ENCODE data around the gene LTBP1. TPM values are rescaled to one million over a fixed set of nuclear protein-coding genes. Genes with fewer than 3 reads are reported as not detected.

Gene LTBP1
- total RNA-seq, 2 experiments from 2014 or later: 0.06 TPM; not detected in 1

DNA sequence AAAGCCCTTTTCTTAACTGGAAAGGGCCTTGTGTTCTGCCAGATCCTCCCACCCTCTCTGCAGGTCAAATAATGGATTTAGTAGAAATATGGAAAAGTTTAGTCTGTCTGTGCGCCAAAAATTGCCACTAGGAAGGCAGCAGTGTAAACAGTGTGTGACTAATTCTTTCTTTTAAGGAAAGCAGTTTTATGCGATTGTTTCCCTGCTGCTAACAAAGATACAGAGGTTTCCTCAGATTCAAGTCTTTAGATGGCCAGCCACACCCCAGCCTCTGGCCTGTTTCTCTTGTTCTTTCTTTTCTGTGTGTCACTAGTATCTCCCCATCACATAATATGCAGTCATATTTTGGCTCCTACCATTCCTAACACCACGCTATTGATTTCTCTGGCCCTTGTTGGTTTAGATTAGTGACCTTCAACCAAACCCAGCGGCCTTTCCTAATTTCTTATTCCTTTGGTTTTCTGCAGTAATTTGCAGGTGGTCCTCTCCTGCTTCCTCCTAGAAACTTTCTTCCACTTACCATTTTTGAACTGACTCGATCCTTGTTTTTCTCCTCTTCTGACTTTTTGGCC lies 157.4 kb downstream of the LTBP1 start:
- Mint-ChIP-seq H3K27me3 (peaks cover 34% of the 10 kb centered on the region), H3K27ac (no peak overlapping the region), H3K4me1 (ENCODE audit: low read depth) (no peaks in the 10 kb centered on the region), H3K9me3 (no peaks in the 10 kb centered on the region), H3K36me3 (ENCODE audit: low read depth) (no peaks in the 10 kb centered on the region), H3K4me3 (no peak overlapping the region)
- H3K4me1 ChIP-seq (ENCODE audit: insufficient read depth, low read length): no peaks in the 10 kb centered on the region
- no peak for ATAC-seq (ENCODE audit: poor library complexity)
- ChIA-PET POLR2A (no interaction called here), CTCF (no interaction called here)
- no peaks in the 10 kb centered on the region for H3K36me3 ChIP-seq (ENCODE audit: insufficient read depth, low read length)
- H3K27ac ChIP-seq (ENCODE audit: low read depth in 1 of 2, low read length in 2 of 2): no peak overlapping the region
- H3K4me3 ChIP-seq (ENCODE audit: low read length): no peak overlapping the region
- no peak for DNase-seq
- no peaks in the 10 kb centered on the region for H3K9me3 ChIP-seq (ENCODE audit: control insufficient read depth in 1 of 2, insufficient read depth in 1 of 2, low read length in 2 of 2)
- intact Hi-C loops (cut with DNase I, micrococcal nuclease): no loop called here
- peaks cover 0 to 12% of the 10 kb centered on the region in 2 experiments for H3K27me3 ChIP-seq (ENCODE audit: control insufficient read depth in 1 of 2, insufficient read depth in 2 of 2, low read length in 2 of 2)
- TF ChIP-seq, protein P1, sequence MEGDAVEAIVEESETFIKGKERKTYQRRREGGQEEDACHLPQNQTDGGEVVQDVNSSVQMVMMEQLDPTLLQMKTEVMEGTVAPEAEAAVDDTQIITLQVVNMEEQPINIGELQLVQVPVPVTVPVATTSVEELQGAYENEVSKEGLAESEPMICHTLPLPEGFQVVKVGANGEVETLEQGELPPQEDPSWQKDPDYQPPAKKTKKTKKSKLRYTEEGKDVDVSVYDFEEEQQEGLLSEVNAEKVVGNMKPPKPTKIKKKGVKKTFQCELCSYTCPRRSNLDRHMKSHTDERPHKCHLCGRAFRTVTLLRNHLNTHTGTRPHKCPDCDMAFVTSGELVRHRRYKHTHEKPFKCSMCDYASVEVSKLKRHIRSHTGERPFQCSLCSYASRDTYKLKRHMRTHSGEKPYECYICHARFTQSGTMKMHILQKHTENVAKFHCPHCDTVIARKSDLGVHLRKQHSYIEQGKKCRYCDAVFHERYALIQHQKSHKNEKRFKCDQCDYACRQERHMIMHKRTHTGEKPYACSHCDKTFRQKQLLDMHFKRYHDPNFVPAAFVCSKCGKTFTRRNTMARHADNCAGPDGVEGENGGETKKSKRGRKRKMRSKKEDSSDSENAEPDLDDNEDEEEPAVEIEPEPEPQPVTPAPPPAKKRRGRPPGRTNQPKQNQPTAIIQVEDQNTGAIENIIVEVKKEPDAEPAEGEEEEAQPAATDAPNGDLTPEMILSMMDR (IDR thresholded peaks at IDR 0.05): no peak

DNA sequence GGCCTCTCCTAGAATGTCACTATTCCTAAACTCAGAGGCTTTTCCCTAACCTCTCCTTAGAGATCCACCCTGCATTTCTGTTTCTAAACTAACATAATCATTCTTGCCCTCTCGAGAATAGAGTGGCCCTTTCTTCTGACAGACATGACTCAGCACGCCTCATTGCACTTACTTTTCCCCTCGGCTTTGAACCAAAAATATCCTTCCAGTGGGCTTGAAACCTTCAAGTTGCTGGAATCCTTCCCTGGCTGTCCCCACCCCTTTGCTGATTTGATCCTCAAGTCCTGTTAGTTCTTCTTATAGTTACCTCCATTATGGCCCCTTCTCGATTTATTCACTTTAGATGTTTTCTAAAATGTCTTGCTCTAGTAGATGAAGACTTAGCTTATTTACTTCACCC lies 158.0 kb downstream of the LTBP1 start:
- intact Hi-C loops (cut with DNase I, micrococcal nuclease): no loop called here
- H3K36me3 Mint-ChIP-seq (ENCODE audit: low read depth): no peaks in the 10 kb centered on the region
- no peak for ATAC-seq (ENCODE audit: poor library complexity)

DNA sequence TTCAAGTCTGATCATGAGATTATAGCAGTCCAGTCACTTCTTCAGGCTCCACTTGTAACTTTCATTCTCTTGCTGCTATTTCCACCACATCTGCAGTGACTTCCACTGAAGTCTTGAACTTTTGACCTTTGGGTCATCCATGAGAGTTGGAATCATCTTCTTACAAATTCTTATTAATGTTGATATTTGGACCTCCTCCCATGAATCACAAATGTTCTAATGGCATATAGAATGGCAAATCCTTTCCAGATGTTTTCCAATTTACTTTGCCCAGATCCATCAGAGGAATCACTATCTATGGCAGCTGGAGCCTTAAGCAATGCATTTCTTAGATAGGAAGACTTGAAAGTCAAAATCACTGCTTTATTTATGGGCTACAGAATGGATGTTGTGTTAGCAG lies 159.4 kb downstream of the LTBP1 start:
- intact Hi-C loops (cut with DNase I, micrococcal nuclease): no loop called here

More for the DNA sequence above, 158.0 kb downstream of the LTBP1 start:
- no peak overlapping the region for H3K4me3 Mint-ChIP-seq
- H3K27me3 Mint-ChIP-seq: peaks cover 37% of the 10 kb centered on the region
- H3K4me1 Mint-ChIP-seq (ENCODE audit: low read depth): no peaks in the 10 kb centered on the region
- H3K4me3 ChIP-seq (ENCODE audit: low read length): no peak overlapping the region
- H3K9me3 Mint-ChIP-seq: no peaks in the 10 kb centered on the region
- ChIA-PET CTCF (no interaction called here), POLR2A (no interaction called here)
- no peak overlapping the region for H3K27ac Mint-ChIP-seq
- TF ChIP-seq, protein P1 (IDR thresholded peaks at IDR 0.05): no peak
- H3K36me3 ChIP-seq (ENCODE audit: insufficient read depth, low read length): no peaks in the 10 kb centered on the region
- peaks cover 0 to 14% of the 10 kb centered on the region in 2 experiments for H3K27me3 ChIP-seq (ENCODE audit: control insufficient read depth in 1 of 2, insufficient read depth in 2 of 2, low read length in 2 of 2)
- no peaks in the 10 kb centered on the region for H3K4me1 ChIP-seq (ENCODE audit: insufficient read depth, low read length)
- H3K27ac ChIP-seq (ENCODE audit: low read depth in 1 of 2, low read length in 2 of 2): no peak overlapping the region
- no peaks in the 10 kb centered on the region for H3K9me3 ChIP-seq (ENCODE audit: control insufficient read depth in 1 of 2, insufficient read depth in 1 of 2, low read length in 2 of 2)
- no peak for DNase-seq

More for the DNA sequence above, 159.4 kb downstream of the LTBP1 start:
- Mint-ChIP-seq H3K36me3 (ENCODE audit: low read depth) (no peaks in the 10 kb centered on the region), H3K4me3 (no peak overlapping the region), H3K27ac (no peak overlapping the region), H3K27me3 (peaks cover 49% of the 10 kb centered on the region), H3K9me3 (no peaks in the 10 kb centered on the region), H3K4me1 (ENCODE audit: low read depth) (no peaks in the 10 kb centered on the region)
- DNase-seq: no peak
- peaks cover 0 to 15% of the 10 kb centered on the region in 2 experiments for H3K27me3 ChIP-seq (ENCODE audit: control insufficient read depth in 1 of 2, insufficient read depth in 2 of 2, low read length in 2 of 2)
- no peaks in the 10 kb centered on the region for H3K36me3 ChIP-seq (ENCODE audit: insufficient read depth, low read length)
- TF ChIP-seq, protein P1 (IDR thresholded peaks at IDR 0.05): no peak
- H3K9me3 ChIP-seq (ENCODE audit: control insufficient read depth in 1 of 2, insufficient read depth in 1 of 2, low read length in 2 of 2): no peaks in the 10 kb centered on the region
- H3K4me3 ChIP-seq (ENCODE audit: low read length): no peak overlapping the region
- ChIA-PET POLR2A (no interaction called here), CTCF (no interaction called here)
- no peak for ATAC-seq (ENCODE audit: poor library complexity)
- no peaks in the 10 kb centered on the region for H3K4me1 ChIP-seq (ENCODE audit: insufficient read depth, low read length)
- no peak overlapping the region for H3K27ac ChIP-seq (ENCODE audit: low read depth in 1 of 2, low read length in 2 of 2)
